Neural cell (in vitro differentiated cells): Measurements from ENCODE around the gene FAM171A1.

Source experiments
- EP300 ChIP-seq: fragments of 450-650 bp; conservative IDR thresholded peaks from 2 replicates; pipeline ENCODE4 v1.6.1; 2014; ENCODE audit warnings: antibody characterized with exemption, mild to moderate bottlenecking, moderate library complexity; ENCODE audit not compliant: poor library complexity, severe bottlenecking
- EZH2 ChIP-seq: fragments of 200-600, 300-800 bp; shearing (Covaris generic), sonication (generic); IDR thresholded peaks from 2 replicates; pipeline ENCODE4 v1.6.1; 2014; ENCODE audit warnings: antibody characterized with exemption, low read length, borderline replicate concordance, mild to moderate bottlenecking; ENCODE audit not compliant: insufficient read depth, poor library complexity, severe bottlenecking
- MXI1 ChIP-seq: fragments of 450-650 bp; conservative IDR thresholded peaks from 2 replicates; pipeline ENCODE4 v1.6.1; 2014; ENCODE audit warnings: antibody characterized with exemption, mild to moderate bottlenecking; ENCODE audit not compliant: poor library complexity, severe bottlenecking
- POLR2AphosphoS5 ChIP-seq: IDR thresholded peaks from 2 replicates; pipeline ENCODE4 v1.6.1; 2012
- RAD21 ChIP-seq: fragments of 450-650 bp; conservative IDR thresholded peaks from 2 replicates; pipeline ENCODE4 v1.6.1; 2014; ENCODE audit warnings: antibody characterized with exemption, mild to moderate bottlenecking, moderate library complexity
- SMC3 ChIP-seq: fragments of 450-650 bp; conservative IDR thresholded peaks from 2 replicates; pipeline ENCODE4 v1.6.1; 2014; ENCODE audit warnings: antibody characterized with exemption, mild to moderate bottlenecking, moderate library complexity; ENCODE audit not compliant: poor library complexity
- TAF1 ChIP-seq: IDR thresholded peaks from 2 replicates; pipeline ENCODE4 v1.6.1; 2012; ENCODE audit warnings: low read depth
- TF ChIP-seq, protein P1 (sequence below): fragments of 450-650 bp; IDR thresholded peaks from 2 replicates; pipeline ENCODE4 v1.5.1; 2014; ENCODE audit warnings: antibody characterized with exemption, mild to moderate bottlenecking, moderate library complexity; ENCODE audit not compliant: poor library complexity, severe bottlenecking
- TF ChIP-seq, protein P2 (sequence below): IDR thresholded peaks from 2 replicates; pipeline ENCODE4 v1.6.1; 2012; ENCODE audit warnings: borderline replicate concordance

GRCh38 chr10:15334650-15335323 is 36.3 kb downstream of the FAM171A1 start:
- TF ChIP-seq TAF1 (no peak), EZH2 (no peak), SMC3 (no peak), EP300 (no peak), RAD21 (no peak), POLR2AphosphoS5 (no peak), MXI1 (no peak)
- TF ChIP-seq, protein P1, sequence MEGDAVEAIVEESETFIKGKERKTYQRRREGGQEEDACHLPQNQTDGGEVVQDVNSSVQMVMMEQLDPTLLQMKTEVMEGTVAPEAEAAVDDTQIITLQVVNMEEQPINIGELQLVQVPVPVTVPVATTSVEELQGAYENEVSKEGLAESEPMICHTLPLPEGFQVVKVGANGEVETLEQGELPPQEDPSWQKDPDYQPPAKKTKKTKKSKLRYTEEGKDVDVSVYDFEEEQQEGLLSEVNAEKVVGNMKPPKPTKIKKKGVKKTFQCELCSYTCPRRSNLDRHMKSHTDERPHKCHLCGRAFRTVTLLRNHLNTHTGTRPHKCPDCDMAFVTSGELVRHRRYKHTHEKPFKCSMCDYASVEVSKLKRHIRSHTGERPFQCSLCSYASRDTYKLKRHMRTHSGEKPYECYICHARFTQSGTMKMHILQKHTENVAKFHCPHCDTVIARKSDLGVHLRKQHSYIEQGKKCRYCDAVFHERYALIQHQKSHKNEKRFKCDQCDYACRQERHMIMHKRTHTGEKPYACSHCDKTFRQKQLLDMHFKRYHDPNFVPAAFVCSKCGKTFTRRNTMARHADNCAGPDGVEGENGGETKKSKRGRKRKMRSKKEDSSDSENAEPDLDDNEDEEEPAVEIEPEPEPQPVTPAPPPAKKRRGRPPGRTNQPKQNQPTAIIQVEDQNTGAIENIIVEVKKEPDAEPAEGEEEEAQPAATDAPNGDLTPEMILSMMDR = no peak
- TF ChIP-seq, protein P2, sequence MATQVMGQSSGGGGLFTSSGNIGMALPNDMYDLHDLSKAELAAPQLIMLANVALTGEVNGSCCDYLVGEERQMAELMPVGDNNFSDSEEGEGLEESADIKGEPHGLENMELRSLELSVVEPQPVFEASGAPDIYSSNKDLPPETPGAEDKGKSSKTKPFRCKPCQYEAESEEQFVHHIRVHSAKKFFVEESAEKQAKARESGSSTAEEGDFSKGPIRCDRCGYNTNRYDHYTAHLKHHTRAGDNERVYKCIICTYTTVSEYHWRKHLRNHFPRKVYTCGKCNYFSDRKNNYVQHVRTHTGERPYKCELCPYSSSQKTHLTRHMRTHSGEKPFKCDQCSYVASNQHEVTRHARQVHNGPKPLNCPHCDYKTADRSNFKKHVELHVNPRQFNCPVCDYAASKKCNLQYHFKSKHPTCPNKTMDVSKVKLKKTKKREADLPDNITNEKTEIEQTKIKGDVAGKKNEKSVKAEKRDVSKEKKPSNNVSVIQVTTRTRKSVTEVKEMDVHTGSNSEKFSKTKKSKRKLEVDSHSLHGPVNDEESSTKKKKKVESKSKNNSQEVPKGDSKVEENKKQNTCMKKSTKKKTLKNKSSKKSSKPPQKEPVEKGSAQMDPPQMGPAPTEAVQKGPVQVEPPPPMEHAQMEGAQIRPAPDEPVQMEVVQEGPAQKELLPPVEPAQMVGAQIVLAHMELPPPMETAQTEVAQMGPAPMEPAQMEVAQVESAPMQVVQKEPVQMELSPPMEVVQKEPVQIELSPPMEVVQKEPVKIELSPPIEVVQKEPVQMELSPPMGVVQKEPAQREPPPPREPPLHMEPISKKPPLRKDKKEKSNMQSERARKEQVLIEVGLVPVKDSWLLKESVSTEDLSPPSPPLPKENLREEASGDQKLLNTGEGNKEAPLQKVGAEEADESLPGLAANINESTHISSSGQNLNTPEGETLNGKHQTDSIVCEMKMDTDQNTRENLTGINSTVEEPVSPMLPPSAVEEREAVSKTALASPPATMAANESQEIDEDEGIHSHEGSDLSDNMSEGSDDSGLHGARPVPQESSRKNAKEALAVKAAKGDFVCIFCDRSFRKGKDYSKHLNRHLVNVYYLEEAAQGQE = no peak
